ENCODE data around the gene ZNF75A. TPM values are rescaled to one million over a fixed set of nuclear protein-coding genes. Genes with fewer than 3 reads are reported as not detected.

The ZNF75A gene
- total RNA-seq, result 43.8 and 48.9 TPM in 2 replicates
- long read RNA-seq, transcript ZNF75A-201 (6 exons, 2,546 nt), result minor isoform, 10 of 86 reads
- long read RNA-seq, transcript ZNF75A-205 (6 exons, 2,347 nt), result major isoform, 11 of 86 reads
- long read RNA-seq, partial matches to known transcripts, result 14 of 86 reads
- long read RNA-seq, other reads (novel, unspliced or antisense), result 44 of 86 reads

DNA sequence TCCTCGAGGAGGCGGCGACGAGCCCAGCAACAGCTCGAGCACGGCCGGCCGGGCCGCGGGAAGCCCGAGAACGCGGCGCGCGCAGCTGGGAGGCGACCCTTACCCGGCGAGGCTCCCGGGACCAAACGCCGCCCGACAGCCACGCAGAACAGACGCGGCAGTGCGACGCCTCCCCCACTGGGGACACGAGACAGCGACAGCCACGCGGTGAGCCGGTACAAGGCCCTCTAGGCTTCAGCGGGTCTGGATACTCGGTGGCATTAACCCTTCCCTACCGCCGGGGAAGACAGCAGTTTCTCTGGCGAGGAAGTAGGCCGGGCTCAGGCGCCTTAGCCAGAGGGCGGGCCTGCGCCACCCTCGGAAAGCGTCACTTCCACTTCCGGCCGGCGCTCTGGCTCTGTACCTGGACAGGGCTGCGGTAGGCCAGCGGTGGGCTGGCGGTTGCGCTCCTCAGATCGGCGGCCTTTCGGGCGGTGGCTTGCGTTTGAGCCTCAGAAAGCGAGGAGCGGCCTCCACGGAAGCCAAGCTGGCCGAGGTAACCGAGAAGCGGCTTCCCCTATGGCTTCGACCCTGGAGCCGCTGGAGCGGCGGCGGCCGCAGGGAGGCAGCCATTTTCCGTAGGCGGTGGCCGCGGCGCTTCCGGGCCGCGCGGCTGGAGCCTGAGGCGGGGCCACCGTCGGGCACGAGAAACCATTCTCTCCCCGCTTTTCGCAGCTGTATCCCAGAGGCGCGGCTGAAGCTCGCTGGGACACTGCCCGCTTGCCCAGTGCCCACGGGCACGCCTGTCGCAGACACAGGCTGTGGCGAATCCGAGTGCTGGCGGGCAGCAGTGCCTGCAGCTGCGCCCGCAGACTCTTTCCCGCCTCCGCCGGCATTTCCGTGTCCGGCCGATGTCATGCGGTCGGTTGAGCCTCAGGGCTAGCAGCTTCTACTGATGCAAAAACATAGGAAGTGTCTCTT, at the start of gene ZNF75A, which contains the start of gene TIGD7:
ZNF75A (plus strand) TSS at position 389 of the 960 bp plus-strand sequence. CDS start 2,932 bp downstream, outside the sequence.
TIGD7 (minus strand) TSS at position 322 of the 960 bp plus-strand sequence. CDS start 4,816 bp downstream, outside the sequence.
- peaks cover 9% of the 10 kb centered on the region for H3K4me1 Mint-ChIP-seq
- peak; percentile 17 for TF ChIP-seq CTCF (conservative IDR thresholded peaks at IDR 0.05)
- H3K4me3 Mint-ChIP-seq, result peak within 1 kb of the TSS; percentile 85
- peaks cover 69% of the 10 kb centered on the region for H3K36me3 Mint-ChIP-seq (ENCODE audit: low read depth)
- peak; percentile 69 for DNase-seq (ENCODE audit: low read depth, low spot score)
- H3K9me3 Mint-ChIP-seq, result peaks cover 30% of the 10 kb centered on the region
- no peaks in the 10 kb centered on the region for H3K27me3 Mint-ChIP-seq (ENCODE audit: low read depth)
- H3K27ac Mint-ChIP-seq (ENCODE audit: unreplicated experiment), result peak within 1 kb of the TSS; percentile 94

DNA sequence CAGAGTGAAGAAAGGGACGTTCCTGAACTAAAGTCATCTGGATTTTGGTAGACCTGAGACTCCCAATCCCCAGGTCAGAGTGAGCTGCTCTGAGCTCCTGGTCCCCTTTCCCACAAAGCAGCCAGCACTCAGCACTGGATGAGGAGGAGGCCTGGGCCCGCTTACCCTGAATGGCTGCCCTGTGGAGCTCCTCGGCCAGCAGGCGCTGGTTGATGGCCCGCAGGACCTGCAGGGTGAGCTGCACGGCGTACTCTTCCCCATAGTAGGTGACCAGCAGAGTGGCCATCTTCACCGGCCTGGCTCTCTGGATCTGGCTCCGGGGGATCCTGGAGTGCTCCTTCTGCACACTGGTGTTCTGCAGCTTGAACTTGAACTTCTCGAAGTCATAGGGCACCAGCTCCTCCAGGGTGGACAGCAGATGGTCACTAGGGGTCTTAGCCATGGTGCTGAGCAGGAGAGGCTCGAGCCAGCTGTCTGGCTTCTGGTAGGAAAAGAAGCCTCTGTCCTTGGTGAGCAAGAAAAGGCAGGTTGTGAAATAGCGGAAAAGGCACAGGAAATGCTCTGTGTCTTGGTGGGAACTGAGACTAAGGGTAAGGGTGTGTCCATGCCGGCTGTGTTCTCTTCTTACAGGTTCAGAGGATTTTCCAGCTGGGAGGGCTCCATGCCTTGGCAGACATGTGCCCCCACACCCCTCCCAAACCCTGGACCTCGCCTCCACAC, 49.0 kb upstream of the ZNF75A start, which contains the start of gene MEFV:
MEFV (minus strand) TSS at position 488 of the 720 bp plus-strand sequence; CDS start at position 442, 46 bp downstream.
- peaks cover 32% of the 10 kb centered on the region for H3K27me3 Mint-ChIP-seq (ENCODE audit: low read depth)
- TF ChIP-seq CTCF (conservative IDR thresholded peaks at IDR 0.05), result no peak
- no peaks in the 10 kb centered on the region for H3K36me3 Mint-ChIP-seq (ENCODE audit: low read depth)
- DNase-seq (ENCODE audit: low read depth, low spot score), result no peak
- no peak within 1 kb of the TSS for H3K4me3 Mint-ChIP-seq
- H3K27ac Mint-ChIP-seq (ENCODE audit: unreplicated experiment), result no peak within 1 kb of the TSS
- no peaks in the 10 kb centered on the region for H3K9me3 Mint-ChIP-seq
- no peaks in the 10 kb centered on the region for H3K4me1 Mint-ChIP-seq

GRCh38 chr16:3256866-3257465, 48.3 kb upstream of the ZNF75A start:
- no peak for DNase-seq (ENCODE audit: low read depth, low spot score)
- no peak overlapping the region for H3K27ac Mint-ChIP-seq (ENCODE audit: unreplicated experiment)
- no peaks in the 10 kb centered on the region for H3K36me3 Mint-ChIP-seq (ENCODE audit: low read depth)
- no peak overlapping the region for H3K4me3 Mint-ChIP-seq
- H3K9me3 Mint-ChIP-seq, result no peaks in the 10 kb centered on the region
- no peak for TF ChIP-seq CTCF (conservative IDR thresholded peaks at IDR 0.05)
- H3K27me3 Mint-ChIP-seq (ENCODE audit: low read depth), result peaks cover 29% of the 10 kb centered on the region
- H3K4me1 Mint-ChIP-seq, result no peaks in the 10 kb centered on the region

- DNase-seq (ENCODE audit: low read depth, low spot score), result no peak
- TF ChIP-seq CTCF (conservative IDR thresholded peaks at IDR 0.05), result no peak
- no peaks in the 10 kb centered on the region for H3K9me3 Mint-ChIP-seq
- no peak overlapping the region for H3K27ac Mint-ChIP-seq (ENCODE audit: unreplicated experiment)
- peaks cover 28% of the 10 kb centered on the region for H3K27me3 Mint-ChIP-seq (ENCODE audit: low read depth)
- H3K36me3 Mint-ChIP-seq (ENCODE audit: low read depth), result no peaks in the 10 kb centered on the region
- H3K4me3 Mint-ChIP-seq, result no peak overlapping the region
- H3K4me1 Mint-ChIP-seq, result peaks cover 11% of the 10 kb centered on the region
Measured at GRCh38 chr16:3259836-3260235, 45.5 kb upstream of the ZNF75A start.

DNA sequence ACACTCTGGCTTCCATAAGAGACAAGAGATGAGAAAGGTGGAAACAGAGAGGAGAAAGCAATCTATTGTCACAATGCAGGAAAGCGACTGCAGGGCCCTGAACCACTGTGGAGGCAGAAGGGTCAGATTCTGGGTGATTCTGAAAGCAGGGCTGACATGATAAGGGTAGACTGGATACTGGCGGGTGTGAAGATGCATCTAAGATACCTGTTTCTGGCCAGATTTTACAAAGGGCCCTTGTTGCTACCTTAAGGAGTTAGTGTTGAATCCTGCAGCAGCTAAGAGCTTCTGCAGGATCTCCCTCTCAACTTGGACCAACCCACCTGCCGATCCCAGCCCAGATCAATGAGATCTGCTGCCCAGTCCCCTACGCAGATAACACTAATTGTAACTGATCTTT, 42.8 kb upstream of the ZNF75A start:
- peaks cover 24% of the 10 kb centered on the region for H3K27me3 Mint-ChIP-seq (ENCODE audit: low read depth)
- H3K36me3 Mint-ChIP-seq (ENCODE audit: low read depth), result peaks cover 3% of the 10 kb centered on the region
- no peak for TF ChIP-seq CTCF (conservative IDR thresholded peaks at IDR 0.05)
- H3K4me3 Mint-ChIP-seq, result peak overlapping the region; percentile 87
- no peak for DNase-seq (ENCODE audit: low read depth, low spot score)
- no peak overlapping the region for H3K27ac Mint-ChIP-seq (ENCODE audit: unreplicated experiment)
- H3K4me1 Mint-ChIP-seq, result peaks cover 12% of the 10 kb centered on the region
- peaks cover 2% of the 10 kb centered on the region for H3K9me3 Mint-ChIP-seq

Measured in neural crest cell (in vitro differentiated cells).